ENCODE data around the gene ADCY5. TPM values are rescaled to one million over a fixed set of nuclear protein-coding genes. Genes with fewer than 3 reads are reported as not detected.
"Not testable (repeated sequence)": the region's sequence is repeated elsewhere in the genome, so short reads cannot be mapped to it uniquely, and the experiment has no call there.

ADCY5 gene
- total RNA-seq, 1 experiment from 2014 or later = not detected

DNA sequence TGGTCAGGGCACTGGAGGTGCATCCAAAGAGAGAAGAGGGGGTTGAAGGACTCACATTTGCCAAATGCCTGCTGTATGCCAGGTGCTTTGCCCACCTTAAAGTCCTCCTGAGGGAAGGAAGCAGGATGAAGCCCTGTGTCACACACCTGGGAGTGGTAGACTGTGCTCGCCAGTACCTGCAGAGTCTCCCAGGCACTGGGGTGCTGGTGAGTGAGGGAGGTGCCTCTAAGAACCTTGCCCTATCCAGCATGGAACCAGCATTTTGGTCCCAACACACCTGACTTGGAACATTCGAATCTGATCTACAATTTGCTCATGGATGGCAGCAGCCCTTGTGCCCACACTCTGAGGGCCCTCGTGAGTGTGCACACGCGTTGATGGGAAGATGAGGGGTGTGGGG is 170.4 kb downstream of the ADCY5 start:
- no peak for DNase-seq (ENCODE audit: extremely low read depth, low read depth)

- DNase-seq (ENCODE audit: extremely low read depth, low read depth) = no peak
Measured at GRCh38 chr3:123277106-123277505, 171.8 kb downstream of the ADCY5 start.

DNA sequence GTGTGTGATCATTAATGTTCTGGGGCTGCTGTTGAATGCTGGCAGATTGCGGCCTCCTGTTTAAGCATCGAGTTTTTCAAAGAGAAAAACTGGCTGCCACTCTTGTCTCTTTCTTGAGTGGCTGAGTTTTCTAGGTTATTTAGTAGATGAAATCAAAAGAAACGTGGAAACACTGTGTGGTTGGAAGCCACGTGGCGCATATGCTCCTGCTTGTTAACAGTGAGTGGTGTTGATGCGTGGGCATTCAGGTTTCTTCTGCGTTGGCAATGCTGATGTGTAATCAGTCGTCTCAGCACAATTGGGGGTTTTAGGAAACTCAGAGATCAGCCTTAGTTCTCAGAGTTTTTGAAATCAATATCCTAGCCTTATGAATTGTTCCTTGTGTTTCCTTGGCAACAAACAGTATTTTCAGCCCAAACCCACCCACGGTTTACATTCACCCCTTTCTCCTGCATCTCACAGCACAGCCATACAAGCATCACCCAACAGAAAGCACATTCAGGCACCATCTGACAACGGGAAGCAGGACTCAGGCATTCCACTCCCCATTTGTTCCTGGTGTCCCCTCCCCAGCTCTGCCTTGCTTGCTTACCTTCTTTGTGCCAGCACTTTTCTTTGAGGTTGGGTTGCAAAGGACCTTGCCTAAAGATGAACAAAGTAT is 172.4 kb downstream of the ADCY5 start:
- DNase-seq (ENCODE audit: extremely low read depth, low read depth) = no peak

DNA sequence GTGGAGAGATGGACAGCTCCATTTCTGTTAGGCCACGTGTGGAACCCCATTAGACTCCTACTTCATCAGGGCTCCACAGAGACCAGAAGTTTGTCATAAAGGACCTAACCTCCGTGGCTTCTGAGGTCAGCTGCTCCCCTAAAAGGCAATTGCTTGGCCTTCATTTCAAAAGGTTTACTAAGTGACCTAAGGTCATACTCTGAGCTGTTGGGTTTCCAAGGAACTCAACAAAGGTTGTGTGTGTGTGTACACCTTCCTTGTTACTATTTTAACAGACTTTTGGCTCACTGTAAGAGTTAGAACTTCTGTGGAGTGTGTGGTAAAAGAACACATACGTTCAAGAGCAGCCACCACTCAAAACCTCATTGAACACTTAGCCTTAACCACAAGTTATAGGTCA is 173.2 kb downstream of the ADCY5 start:
- no peak for DNase-seq (ENCODE audit: extremely low read depth, low read depth)

GRCh38 chr3:123272547-123272946 is 176.3 kb downstream of the ADCY5 start:
- peak; percentile 72 for DNase-seq (ENCODE audit: extremely low read depth, low read depth)

GRCh38 chr3:123271466-123272159 is 177.3 kb downstream of the ADCY5 start:
- DNase-seq (ENCODE audit: extremely low read depth, low read depth) = no peak

DNA sequence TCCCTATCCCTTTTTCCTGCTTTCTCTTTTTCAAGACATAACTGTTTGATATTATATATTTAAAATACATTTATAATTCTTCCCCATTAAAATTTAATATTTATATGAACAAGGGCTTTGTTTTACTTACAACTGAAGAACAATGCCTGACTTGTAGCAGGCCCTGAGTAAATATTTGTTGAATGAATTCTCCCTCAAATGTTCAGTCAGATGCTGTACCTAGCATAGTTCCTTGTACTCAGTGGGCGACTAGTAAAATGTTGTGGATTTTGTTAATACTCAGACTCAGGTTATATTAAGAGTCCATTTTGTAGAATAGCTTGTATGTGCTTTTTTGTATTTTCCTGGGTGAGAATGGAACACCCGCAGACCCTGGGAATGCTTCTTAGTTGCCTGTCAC is 178.1 kb downstream of the ADCY5 start:
- no peak for DNase-seq (ENCODE audit: extremely low read depth, low read depth)

DNA sequence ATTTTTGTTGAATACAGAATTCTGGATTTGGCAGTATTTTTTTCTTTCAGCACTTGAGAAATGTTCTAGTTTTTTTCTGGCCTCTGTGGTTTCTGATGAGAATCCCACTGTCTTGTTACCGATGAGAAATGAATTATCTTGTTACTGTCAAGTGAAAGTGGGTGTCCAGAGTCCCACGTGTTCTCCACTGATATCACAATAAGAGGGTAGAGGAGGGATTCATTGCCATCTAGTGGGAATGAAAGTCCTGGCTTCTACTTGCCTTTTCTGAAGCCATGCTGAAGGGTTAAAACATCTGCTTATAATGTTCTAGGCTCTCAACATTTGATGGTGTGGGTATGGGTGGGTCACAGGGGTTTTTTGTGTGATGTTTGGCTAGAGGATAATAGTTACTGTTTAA is 181.1 kb downstream of the ADCY5 start:
- no peak for DNase-seq (ENCODE audit: extremely low read depth, low read depth)

DNA sequence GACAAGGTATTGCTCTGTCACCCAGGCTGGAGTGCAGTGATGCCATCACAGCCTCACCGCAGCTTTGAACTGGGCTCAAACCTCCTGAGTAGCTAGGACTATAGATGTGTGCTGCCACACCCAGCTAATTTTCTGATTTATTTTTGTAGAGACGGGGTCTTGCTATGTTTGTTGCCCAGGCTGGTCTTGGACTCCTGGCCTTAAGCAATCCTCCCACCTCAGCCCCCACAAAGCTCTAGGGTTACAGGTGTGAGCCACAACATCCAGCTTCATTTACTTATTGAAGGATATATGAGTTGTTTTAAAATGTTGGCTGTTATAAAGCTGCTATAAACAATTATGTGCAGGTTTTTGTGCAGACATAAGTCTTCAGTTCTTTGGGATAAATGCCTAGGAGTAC is 184.9 kb downstream of the ADCY5 start:
- no peak for DNase-seq (ENCODE audit: extremely low read depth, low read depth)

DNA sequence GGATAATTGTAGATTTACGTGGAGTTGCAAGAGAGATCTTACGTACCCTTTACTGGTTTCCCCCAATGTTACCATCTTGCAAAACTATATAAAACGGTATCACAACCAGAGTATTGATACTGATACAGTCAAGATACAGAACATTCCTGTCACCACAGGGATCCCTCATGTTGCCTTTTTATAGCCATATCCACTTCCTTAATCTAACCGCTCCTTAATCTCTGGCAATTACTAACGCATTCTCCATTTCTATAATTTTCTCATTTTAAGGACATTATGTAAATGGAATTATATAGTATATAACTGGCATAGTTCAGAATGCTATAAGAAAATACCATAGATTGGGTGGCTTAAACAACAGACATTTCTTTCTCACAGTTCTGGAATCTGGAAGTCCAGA is 186.0 kb downstream of the ADCY5 start:
- no peak for DNase-seq (ENCODE audit: extremely low read depth, low read depth)

GRCh38 chr3:123262226-123262625 is 186.7 kb downstream of the ADCY5 start:
- DNase-seq (ENCODE audit: extremely low read depth, low read depth) = no peak

GRCh38 chr3:123261666-123262065 is 187.2 kb downstream of the ADCY5 start:
- no peak for DNase-seq (ENCODE audit: extremely low read depth, low read depth)

DNA sequence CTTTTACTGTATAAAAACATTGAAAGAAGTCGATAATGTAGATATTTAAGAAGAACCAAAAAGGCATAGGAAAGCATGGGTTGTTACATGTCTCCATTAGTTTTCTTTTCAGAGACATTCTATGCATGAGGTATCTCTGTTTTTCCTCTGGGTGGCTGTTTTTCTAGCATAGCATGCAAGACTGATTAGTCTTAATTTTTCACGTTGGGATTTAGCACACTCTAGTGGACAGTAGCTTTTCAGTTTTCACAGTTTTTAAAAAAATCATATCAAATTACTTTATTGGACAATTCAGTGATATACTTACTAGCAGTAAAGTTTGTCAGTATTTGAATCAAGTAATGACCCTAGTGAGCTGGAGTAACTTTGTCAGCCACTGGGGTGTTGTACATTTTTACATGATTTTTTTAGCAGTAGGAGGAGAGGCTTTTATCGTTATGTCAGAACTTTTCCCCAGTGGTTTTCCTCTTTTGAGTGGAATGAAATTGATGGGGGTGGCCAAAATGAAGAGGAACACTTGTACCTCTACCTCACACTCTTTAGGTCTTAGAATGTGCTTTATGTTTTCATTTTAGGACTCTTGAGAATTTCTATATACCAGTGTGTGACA is 190.0 kb downstream of the ADCY5 start:
- DNase-seq (ENCODE audit: extremely low read depth, low read depth) = peak; percentile 16

DNA sequence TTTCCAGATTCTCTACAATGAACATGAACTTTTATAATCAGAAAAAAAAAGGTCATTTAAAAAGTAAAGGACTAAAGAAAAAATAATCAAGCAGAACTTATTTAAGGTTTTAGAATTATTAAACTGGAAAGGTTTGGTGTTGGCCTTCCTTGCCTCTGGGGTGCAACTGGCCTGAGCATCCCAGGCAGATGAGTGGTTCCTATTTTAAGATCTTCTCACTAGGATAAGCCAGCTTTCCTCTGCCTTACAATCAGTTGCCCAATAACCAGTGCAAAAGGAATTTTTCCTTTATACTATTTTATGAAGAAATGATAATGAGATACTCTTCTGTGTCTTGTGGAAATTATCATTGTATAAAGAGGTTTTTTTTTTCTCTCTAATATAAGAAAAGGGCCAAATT is 190.5 kb downstream of the ADCY5 start:
- DNase-seq (ENCODE audit: extremely low read depth, low read depth) = no peak

DNA sequence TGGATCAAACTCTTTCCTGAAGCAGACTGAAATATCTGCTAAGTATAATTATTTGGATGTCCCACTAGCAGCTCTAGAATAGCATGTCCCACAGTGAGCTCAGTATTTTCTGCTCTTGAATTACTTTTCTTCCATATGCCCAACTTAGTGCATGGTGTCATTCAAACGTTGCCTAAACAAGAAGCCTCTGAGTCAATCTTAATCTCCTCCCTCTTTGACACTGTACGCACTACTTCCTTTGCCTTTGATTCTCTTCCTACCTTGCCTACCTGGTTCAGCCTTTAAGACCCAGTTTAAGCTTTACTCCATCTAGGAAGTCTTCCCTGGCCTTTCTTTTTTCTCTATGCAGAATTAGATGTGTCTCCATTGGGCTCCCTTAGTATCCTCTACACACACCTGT is 192.6 kb downstream of the ADCY5 start:
- DNase-seq (ENCODE audit: extremely low read depth, low read depth) = no peak

DNA sequence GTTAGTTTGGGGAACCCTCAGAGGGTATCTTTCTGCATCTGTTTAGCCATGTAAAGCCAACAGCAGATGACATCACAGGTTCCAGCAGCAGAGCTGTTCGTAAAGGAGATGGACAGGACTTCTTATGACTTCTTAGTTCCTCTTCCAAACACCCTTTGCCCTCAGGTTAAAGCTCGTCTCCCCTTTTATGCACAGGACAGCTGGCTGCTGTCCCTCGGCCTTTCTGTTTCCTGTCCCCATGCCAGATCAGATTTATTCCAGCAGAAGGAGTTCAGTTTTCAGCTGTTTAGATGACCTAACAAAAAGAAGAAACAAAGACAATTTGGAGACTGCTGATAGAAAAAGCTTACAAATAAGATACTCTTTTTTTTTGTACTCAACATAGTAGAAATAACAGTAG is 202.0 kb downstream of the ADCY5 start:
- no peak for DNase-seq (ENCODE audit: extremely low read depth, low read depth)

DNA sequence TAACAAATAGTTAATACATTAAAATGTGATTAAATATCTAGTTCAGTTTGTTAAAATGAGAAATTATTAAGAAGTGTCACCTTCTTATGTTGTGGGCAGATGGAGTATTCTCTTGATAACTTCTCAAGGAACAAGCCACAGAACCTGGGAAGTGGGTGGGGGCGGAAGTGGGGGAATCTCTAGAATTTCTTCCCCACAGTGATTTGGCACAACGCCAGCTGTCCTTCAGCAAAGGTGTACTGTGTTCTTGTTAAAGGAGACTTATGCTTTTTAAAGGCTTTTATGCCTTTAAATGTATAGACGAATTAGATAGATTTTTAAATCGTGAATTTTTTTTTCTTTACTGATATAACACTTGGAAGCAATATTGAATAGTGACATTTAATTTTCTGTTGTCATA is 204.8 kb downstream of the ADCY5 start:
- no peak for DNase-seq (ENCODE audit: extremely low read depth, low read depth)

DNA sequence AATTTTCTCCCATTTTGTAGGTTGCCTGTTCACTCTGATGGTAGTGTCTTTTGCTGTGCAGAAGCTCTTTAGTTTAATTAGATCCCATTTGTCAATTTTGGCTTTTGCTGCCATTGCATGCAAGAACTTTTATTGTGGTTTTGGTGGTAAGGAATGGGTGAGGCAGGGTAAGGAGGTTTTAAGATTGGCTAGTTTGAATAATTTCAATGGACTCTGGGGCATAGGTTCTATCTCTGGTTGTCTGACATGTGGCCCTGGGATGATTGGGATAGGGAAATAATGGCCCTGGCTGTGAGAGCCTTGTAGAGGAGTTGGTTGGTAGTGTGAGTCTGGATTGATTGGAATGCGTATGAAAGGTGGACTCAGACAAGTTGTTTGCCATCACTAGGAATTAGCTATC is 209.1 kb downstream of the ADCY5 start:
- no peak for DNase-seq (ENCODE audit: extremely low read depth, low read depth)

- DNase-seq (ENCODE audit: extremely low read depth, low read depth) = not testable (repeated sequence)
Measured at GRCh38 chr3:123239186-123239585, 209.7 kb downstream of the ADCY5 start.

- no peak for DNase-seq (ENCODE audit: extremely low read depth, low read depth)
Measured at GRCh38 chr3:123236902-123237301, 212.0 kb downstream of the ADCY5 start.

Data from NCI-H460 (cell line).